ENCODE data around the gene SMARCD1. TPM values are rescaled to one million over a fixed set of nuclear protein-coding genes. Genes with fewer than 3 reads are reported as not detected.

SMARCD1 gene
- total and polyA plus RNA-seq, 2 experiments from 2014 or later: 124 to 287 TPM

DNA sequence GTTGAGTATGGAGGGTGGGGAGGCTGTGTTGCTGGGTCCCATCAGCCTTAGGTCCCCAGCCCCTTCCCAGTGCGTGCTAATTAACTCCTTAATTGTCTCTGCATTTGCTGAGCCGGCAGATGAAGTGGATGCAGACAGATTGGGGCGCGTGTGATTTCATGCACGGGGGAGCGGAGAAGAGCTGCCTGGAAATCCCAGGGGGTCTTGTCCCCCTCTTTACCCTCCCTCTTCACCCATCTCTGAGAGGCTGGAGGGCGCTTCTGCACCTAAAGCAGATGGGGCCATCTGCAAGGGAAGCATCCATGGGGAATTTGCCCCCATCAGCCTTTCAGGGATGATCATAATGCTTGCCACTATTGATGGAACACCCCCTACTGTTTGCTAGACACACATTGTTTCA, 32.2 kb upstream of the SMARCD1 start:
- Histone ChIP-seq H2AFZ (no peak overlapping the region), H3K79me2 (replicated peaks; ENCODE audit: insufficient read depth) (no peaks in the 10 kb centered on the region), H3K27me3 (ENCODE audit: insufficient read depth) (peaks cover 98% of the 10 kb centered on the region), H4K20me1 (replicated peaks; ENCODE audit: insufficient read depth) (no peaks in the 10 kb centered on the region; the same call in 1 of the 2 replicates), H3K4me2 (no peak overlapping the region), H3F3A (replicated peaks; ENCODE audit: low read depth) (peaks cover 14% of the 10 kb centered on the region), H3K9me2 (ENCODE audit: insufficient read depth) (no peaks in the 10 kb centered on the region), H3K27ac (ENCODE audit: low read depth) (no peak overlapping the region), H3K4me3 (no peak overlapping the region), H3K4me1 (ENCODE audit: insufficient read depth) (peaks cover 17% of the 10 kb centered on the region), H3K36me3 (ENCODE audit: insufficient read depth) (no peaks in the 10 kb centered on the region)
- DNase-seq (ENCODE audit: low spot score) (no peak), ATAC-seq (no peak)
- no peaks in the 10 kb centered on the region; the same call in 2 of the 3 replicates for H3K36me3 Mint-ChIP-seq (ENCODE audit: low read depth)
- H3K9me3 Mint-ChIP-seq: no peaks in the 10 kb centered on the region; the same call in none of the 3 replicates
- H3K4me1 Mint-ChIP-seq: peaks cover 31% of the 10 kb centered on the region
- no peak overlapping the region for H3K4me3 Mint-ChIP-seq
- H3K27ac Mint-ChIP-seq: no peak overlapping the region
- TF ChIP-seq EZH2phosphoT487 (IDR thresholded peaks at IDR 0.05; ENCODE audit: unreplicated experiment): no peak
- H3K27me3 Mint-ChIP-seq (ENCODE audit: insufficient read depth, low read depth, poor library complexity): peaks cover 71% of the 10 kb centered on the region

DNA sequence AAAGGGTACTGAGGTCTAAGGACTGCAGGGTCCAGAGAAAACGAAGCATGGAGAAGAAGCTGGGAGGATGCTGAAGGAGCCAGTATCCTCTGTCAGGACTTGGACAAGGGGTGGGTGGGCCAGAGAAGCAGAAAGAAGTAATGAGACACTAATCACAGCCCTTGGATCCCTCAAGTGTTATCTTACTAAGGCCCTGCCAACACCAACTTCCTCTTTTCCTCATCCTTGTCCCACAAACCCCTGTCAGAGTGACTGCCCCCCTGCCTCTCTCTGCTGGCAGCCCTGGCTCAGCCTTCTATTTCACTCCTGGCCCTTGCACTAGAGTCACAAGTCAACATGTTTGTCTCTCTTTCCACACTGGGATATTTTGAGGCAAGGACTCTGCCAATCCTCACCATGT, 31.6 kb upstream of the SMARCD1 start:
- H3K9me2 ChIP-seq (ENCODE audit: insufficient read depth): no peaks in the 10 kb centered on the region
- no peak overlapping the region for H3K4me3 ChIP-seq
- H3K4me1 ChIP-seq (ENCODE audit: insufficient read depth): peaks cover 17% of the 10 kb centered on the region
- no peaks in the 10 kb centered on the region for H3K79me2 ChIP-seq (replicated peaks; ENCODE audit: insufficient read depth)
- no peak overlapping the region for H2AFZ ChIP-seq
- H4K20me1 ChIP-seq (replicated peaks; ENCODE audit: insufficient read depth): no peaks in the 10 kb centered on the region
- DNase-seq (ENCODE audit: low spot score) (no peak), ATAC-seq (no peak)
- H3K4me2 ChIP-seq: no peak overlapping the region
- peaks cover 14% of the 10 kb centered on the region for H3F3A ChIP-seq (replicated peaks; ENCODE audit: low read depth)
- Mint-ChIP-seq H3K4me3 (no peak overlapping the region), H3K4me1 (peaks cover 33% of the 10 kb centered on the region), H3K36me3 (ENCODE audit: low read depth) (no peaks in the 10 kb centered on the region; the same call in 2 of the 3 replicates), H3K27me3 (ENCODE audit: insufficient read depth, low read depth, poor library complexity) (peaks cover 76% of the 10 kb centered on the region), H3K9me3 (no peaks in the 10 kb centered on the region; the same call in none of the 3 replicates), H3K27ac (no peak overlapping the region)
- no peaks in the 10 kb centered on the region for H3K36me3 ChIP-seq (ENCODE audit: insufficient read depth)
- no peak overlapping the region for H3K27ac ChIP-seq (ENCODE audit: low read depth)
- peaks cover 98% of the 10 kb centered on the region for H3K27me3 ChIP-seq (ENCODE audit: insufficient read depth)
- TF ChIP-seq EZH2 (IDR thresholded peaks at IDR 0.05; ENCODE audit: low read depth, unreplicated experiment) (no peak), ZNF114 (CRISPR knock-in tag; IDR thresholded peaks at IDR 0.05) (no peak), NANOG (IDR thresholded peaks at IDR 0.05; ENCODE audit: borderline replicate concordance) (no peak), ZNF331 (CRISPR knock-in tag; IDR thresholded peaks at IDR 0.05; ENCODE audit: low read depth) (no peak), JUNB (IDR thresholded peaks at IDR 0.05; ENCODE audit: unreplicated experiment) (no peak)
- TF ChIP-seq, protein P1, sequence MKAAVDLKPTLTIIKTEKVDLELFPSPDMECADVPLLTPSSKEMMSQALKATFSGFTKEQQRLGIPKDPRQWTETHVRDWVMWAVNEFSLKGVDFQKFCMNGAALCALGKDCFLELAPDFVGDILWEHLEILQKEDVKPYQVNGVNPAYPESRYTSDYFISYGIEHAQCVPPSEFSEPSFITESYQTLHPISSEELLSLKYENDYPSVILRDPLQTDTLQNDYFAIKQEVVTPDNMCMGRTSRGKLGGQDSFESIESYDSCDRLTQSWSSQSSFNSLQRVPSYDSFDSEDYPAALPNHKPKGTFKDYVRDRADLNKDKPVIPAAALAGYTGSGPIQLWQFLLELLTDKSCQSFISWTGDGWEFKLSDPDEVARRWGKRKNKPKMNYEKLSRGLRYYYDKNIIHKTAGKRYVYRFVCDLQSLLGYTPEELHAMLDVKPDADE (IDR thresholded peaks at IDR 0.05): no peak
- TF ChIP-seq, protein P2, sequence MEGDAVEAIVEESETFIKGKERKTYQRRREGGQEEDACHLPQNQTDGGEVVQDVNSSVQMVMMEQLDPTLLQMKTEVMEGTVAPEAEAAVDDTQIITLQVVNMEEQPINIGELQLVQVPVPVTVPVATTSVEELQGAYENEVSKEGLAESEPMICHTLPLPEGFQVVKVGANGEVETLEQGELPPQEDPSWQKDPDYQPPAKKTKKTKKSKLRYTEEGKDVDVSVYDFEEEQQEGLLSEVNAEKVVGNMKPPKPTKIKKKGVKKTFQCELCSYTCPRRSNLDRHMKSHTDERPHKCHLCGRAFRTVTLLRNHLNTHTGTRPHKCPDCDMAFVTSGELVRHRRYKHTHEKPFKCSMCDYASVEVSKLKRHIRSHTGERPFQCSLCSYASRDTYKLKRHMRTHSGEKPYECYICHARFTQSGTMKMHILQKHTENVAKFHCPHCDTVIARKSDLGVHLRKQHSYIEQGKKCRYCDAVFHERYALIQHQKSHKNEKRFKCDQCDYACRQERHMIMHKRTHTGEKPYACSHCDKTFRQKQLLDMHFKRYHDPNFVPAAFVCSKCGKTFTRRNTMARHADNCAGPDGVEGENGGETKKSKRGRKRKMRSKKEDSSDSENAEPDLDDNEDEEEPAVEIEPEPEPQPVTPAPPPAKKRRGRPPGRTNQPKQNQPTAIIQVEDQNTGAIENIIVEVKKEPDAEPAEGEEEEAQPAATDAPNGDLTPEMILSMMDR (conservative IDR thresholded peaks at IDR 0.05; ENCODE audit: low read depth in 2 of 2): no peak
